Cerebellar nuclear complex (tissue), 1 donor: ENCODE results near the gene AP3B2.
"Not testable (repeated sequence)": the region's sequence is repeated elsewhere in the genome, so short reads cannot be mapped to it uniquely, and the experiment has no call there.

Experiments
- DNase-seq, 2 experiments: peaks; one replicate each; lab custom pipeline; 2025; lab: John Stamatoyannopoulos, UW

AP3B2 gene, protein sequence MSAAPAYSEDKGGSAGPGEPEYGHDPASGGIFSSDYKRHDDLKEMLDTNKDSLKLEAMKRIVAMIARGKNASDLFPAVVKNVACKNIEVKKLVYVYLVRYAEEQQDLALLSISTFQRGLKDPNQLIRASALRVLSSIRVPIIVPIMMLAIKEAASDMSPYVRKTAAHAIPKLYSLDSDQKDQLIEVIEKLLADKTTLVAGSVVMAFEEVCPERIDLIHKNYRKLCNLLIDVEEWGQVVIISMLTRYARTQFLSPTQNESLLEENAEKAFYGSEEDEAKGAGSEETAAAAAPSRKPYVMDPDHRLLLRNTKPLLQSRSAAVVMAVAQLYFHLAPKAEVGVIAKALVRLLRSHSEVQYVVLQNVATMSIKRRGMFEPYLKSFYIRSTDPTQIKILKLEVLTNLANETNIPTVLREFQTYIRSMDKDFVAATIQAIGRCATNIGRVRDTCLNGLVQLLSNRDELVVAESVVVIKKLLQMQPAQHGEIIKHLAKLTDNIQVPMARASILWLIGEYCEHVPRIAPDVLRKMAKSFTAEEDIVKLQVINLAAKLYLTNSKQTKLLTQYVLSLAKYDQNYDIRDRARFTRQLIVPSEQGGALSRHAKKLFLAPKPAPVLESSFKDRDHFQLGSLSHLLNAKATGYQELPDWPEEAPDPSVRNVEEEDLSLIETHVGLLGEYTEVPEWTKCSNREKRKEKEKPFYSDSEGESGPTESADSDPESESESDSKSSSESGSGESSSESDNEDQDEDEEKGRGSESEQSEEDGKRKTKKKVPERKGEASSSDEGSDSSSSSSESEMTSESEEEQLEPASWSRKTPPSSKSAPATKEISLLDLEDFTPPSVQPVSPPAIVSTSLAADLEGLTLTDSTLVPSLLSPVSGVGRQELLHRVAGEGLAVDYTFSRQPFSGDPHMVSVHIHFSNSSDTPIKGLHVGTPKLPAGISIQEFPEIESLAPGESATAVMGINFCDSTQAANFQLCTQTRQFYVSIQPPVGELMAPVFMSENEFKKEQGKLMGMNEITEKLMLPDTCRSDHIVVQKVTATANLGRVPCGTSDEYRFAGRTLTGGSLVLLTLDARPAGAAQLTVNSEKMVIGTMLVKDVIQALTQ

GRCh38 chr15:82709421-82710207 is at the start of gene AP3B2:
Gene AP3B2, minus strand, starts transcription at chr15:82709875. Its CDS starts 169 bp downstream, at chr15:82709706.
- DNase-seq, result peak in 1 of 2 experiments; percentile 11

DNA sequence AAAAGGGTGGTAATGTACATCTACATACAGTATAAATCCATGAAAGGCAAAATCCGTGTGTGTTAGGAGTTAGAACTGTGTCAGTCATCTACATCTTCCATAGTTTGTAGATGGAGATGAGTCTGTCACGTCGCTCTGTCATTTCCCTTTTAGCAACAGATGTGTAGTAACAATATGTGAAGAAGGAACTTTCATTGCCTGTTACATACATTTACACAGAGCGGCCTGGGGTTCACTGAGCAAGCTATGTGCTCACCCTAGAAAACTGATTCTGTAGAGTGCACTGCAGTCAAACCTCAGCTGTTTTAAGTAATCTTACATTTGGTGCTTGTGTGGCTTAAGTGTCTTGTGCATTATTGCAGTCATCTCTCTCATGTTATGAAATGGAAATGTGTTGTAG is 41.6 kb upstream of the AP3B2 start:
- DNase-seq, result no peak

DNA sequence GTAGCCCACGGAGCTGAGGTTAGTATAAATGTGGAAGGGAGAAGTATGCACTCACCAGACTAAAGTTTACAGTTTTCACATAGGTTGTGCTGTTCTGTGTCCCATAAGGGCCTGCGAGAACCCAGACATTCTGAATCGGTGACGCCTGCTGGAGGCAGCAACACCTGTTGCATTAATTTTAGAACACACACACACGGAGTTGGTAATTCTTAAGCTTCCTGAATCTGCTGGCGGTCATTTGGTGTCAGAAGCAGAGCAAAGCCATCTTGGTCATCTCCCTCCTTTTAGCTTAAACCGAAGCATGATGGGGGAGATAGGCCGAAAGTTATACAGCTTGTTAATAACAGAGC is 41.1 kb upstream of the AP3B2 start:
- no peak for DNase-seq

- peak; percentile 78 to 80 for DNase-seq
Measured at GRCh38 chr15:82749951-82750830, 40.5 kb upstream of the AP3B2 start.

DNA sequence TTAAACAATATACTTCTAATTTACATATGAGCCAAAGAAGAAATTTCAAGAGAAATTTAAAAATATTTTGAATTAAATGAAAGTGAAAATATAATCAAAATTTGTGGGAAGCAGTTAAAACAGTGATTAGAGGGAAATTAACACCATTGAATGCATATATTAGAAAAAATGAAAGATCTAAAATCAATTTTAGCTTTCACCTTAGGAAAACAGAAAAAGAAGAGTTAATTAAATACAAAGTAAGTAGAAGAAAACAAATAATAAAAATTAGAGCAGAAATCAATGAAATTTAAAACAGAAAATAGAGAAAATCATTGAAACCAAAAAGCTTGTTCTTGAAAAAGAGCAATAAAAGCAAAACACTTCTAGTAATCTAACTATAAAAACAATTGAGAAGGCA is 38.6 kb upstream of the AP3B2 start:
- DNase-seq, result no peak

- DNase-seq, result no peak
Measured at GRCh38 chr15:82743810-82744209, 34.1 kb upstream of the AP3B2 start.

GRCh38 chr15:82742134-82742533 is 32.5 kb upstream of the AP3B2 start:
- no peak for DNase-seq

- DNase-seq, result no peak
Measured at GRCh38 chr15:82739086-82739485, 29.4 kb upstream of the AP3B2 start.

DNA sequence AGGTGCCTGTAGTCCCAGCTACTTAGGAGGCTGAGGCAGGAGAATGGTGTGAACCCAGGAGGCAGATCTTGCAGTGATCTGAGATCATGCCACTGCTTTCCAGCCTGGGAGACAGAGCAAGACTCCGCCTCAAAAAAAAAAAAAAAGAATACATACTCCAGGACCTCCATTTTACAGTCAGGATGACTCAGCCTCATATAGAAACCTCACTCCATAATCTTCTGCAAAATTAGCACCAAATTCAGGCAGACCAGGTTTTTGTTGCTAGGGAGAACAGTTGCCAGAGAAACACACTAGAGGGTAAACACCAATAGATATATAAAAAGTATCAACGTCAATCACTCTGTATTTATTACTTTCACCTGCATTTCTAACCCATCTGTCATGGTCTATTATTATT is 28.3 kb upstream of the AP3B2 start:
- DNase-seq, result no peak

DNA sequence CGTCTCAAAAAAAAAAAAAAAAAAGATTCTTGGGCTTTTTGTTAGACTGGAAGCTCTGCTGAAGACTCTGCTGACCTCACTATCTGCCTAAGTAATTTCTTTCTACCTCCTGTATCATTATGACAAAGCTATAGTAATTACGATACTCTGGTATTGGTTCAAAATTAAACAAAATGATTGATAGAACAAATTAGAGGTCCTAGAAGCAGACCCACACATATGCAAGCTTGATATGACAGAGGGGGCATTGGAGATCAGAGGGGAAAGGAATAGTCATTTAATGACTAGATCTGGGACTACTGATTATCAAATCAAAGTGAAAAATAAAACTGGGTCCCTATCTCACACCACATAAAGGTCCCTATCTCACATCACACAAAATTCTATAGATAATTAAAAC is 21.9 kb upstream of the AP3B2 start:
- no peak for DNase-seq

GRCh38 chr15:82730022-82730530 is 20.4 kb upstream of the AP3B2 start:
- no peak for DNase-seq

- DNase-seq, result no peak
Measured at GRCh38 chr15:82726816-82727215, 17.1 kb upstream of the AP3B2 start.

DNA sequence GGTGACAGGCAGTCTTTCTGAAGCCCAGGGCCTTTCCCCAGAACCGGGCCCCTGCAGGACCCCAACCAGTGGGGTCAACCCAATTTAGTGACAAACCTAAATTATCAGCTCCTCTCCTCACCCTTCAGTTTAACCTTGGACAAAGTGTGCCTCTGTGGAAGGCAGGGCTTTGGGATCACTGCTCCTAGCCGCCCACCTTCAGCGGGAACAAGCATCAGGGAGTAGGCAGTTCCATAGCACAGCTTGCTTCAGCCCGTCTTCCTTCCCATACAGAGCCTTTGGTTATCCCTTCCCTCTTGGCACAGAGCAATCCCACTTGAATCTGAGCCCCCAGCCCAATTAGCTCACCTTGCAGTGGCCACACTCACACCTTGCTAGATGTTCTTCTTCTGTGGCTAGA is 5.3 kb upstream of the AP3B2 start:
- DNase-seq, result no peak

DNA sequence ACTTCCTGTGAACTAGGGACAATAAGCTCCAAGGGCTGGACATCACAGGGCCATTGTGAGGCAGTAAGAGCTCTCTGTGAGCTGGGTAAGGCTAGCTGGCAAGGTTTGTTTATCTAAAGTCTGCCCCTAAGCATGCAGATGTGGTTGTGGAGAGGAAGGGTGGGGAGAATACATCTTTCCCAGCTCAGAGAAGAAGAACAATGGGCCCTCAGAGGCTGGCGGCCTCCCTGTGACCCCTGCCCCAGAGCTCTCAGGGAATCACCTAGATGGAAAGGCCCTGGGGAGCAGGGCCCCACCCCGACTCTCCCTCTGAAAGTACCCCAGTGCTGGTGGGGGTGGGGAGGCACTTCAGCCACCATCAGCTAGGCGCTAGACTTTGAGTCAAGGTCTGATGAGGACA is 4.3 kb upstream of the AP3B2 start:
- no peak for DNase-seq

DNA sequence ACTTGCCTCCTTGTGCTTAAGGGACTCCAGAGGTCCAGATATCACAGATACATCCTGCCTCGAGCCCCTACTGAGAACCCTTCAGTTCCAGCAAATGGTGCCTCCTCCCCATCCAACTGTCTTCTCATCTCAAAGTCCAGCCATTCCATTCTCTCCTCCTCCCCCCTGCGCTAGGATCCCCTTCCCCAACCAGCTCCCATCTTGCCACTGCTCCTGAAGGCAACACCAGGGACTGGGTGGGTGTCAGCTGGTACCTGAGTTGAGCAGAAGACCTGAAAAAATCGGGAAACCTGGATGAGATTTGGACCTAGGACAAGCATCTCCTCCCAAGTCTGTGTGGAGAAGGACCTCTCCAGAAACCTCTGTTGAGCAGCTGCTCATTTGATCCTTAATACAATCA is 2.4 kb upstream of the AP3B2 start:
- DNase-seq, result no peak

DNA sequence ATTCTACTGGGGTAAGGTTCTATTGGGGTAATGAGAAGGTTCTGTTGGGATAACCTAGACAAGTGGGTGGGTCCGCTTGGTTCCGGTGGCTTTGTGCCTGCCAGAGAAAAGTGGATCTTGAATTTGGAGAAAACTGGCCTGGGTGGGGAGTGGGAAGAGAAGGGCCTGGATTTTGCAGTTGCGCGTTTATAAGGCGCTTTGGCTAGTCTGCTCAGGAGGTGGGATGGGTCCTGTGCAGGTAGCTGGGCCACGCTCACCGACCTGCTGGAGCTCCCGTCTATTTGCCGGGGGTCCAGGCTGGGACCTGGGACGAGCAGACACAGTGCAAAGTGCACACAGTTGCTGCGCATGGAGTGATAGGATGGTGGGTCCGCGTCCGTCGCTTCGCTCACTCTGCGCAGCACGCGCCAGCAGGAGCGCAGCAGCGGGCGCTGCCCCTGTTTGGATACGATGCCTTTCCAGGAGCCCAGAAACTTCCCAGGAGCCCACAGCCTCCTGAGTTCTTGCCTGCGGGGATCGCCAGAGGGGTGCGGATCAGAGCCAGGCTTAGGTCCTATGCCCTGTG is 1.3 kb upstream of the AP3B2 start:
- DNase-seq, result no peak

DNA sequence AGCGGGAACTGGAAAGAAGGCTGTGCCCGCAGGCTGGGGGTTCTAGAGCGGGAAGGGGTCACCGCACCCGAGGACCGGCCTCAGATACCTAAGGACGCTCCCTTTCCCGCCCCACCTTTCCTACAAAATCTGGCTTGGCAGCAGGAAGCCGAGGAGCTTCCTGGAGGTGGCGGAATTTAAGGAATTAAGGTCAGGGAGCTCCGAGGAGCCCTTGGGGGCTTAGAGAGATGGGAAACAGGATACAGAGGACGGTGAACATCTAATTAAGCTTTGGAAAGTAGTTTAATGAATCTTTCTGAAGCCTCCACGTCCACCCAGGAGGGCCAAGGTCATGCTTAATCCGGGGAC is 507 bp upstream of the AP3B2 start:
- no peak for DNase-seq

DNA sequence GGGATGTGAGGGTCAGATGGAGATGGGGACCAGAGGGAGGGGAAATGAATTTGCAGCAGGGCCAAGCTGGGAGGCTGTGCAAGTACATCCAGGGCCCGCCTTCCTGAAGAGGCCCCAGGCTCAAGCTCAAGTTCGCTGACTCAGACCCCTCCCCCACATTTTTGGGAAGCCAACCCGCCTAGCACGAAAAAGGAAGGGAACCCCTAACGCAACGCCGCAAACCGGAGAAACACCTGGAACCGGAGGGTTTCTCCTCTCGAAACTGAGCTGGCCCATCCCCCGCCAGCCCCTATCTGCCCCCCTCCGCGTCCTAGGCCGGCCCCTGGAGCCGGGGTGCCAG is 624 bp downstream of the AP3B2 start:
- DNase-seq, result no peak

- DNase-seq, result not testable (repeated sequence)
Measured at GRCh38 chr15:82705856-82706255, 3.8 kb downstream of the AP3B2 start.

- DNase-seq, result no peak
Measured at GRCh38 chr15:82699726-82700125, 9.9 kb downstream of the AP3B2 start.
